ENCODE measurements around the gene FADS3.

The FADS3 gene, protein sequence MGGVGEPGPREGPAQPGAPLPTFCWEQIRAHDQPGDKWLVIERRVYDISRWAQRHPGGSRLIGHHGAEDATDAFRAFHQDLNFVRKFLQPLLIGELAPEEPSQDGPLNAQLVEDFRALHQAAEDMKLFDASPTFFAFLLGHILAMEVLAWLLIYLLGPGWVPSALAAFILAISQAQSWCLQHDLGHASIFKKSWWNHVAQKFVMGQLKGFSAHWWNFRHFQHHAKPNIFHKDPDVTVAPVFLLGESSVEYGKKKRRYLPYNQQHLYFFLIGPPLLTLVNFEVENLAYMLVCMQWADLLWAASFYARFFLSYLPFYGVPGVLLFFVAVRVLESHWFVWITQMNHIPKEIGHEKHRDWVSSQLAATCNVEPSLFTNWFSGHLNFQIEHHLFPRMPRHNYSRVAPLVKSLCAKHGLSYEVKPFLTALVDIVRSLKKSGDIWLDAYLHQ

DNA sequence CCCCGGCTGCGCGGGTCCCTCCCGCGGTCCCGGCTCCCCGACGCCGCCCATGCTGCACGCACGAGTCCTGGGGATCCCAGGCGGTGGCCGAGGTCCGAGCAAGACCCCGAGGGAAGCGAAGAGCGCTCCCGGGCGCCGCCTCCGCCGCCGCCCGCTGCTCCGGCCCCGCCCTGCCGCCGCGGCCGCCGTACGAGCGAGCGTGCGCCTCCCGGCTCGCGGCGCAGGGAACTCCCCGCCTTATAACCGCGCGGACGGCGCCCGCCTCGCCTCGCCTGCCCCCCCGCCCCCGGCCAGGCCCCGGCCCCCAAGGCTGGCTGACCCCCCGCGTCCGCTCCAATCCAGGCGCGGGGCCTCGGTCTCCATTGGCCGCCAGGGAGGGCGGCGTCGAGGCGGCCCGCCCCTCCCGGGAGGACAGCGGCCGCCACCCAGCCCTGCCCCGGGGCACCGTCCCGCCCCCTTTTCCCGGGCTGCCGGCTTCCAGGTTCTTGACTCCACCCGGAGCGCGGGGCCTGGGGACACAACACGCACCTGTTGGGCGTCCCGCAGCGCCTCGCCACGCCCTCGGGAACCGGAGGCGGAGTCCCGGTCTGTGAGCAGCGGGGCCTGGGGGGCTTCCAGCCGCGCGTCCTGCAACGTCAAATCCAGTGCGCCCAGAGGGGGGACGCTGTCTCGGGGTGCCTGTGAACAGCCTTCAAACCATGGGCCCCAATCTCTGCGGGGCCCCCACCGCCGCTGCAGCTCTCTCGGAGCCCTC is at the start of gene FADS3:
TSS of gene FADS3 (minus strand) at position 215 of the 754 bp plus-strand sequence. CDS start at position 51, 164 bp downstream.
- peak within 1 kb of the TSS; percentile 79 for H3K27ac ChIP-seq
- TF ChIP-seq, protein P1, sequence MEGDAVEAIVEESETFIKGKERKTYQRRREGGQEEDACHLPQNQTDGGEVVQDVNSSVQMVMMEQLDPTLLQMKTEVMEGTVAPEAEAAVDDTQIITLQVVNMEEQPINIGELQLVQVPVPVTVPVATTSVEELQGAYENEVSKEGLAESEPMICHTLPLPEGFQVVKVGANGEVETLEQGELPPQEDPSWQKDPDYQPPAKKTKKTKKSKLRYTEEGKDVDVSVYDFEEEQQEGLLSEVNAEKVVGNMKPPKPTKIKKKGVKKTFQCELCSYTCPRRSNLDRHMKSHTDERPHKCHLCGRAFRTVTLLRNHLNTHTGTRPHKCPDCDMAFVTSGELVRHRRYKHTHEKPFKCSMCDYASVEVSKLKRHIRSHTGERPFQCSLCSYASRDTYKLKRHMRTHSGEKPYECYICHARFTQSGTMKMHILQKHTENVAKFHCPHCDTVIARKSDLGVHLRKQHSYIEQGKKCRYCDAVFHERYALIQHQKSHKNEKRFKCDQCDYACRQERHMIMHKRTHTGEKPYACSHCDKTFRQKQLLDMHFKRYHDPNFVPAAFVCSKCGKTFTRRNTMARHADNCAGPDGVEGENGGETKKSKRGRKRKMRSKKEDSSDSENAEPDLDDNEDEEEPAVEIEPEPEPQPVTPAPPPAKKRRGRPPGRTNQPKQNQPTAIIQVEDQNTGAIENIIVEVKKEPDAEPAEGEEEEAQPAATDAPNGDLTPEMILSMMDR (conservative IDR thresholded peaks at IDR 0.05) = no peak

DNA sequence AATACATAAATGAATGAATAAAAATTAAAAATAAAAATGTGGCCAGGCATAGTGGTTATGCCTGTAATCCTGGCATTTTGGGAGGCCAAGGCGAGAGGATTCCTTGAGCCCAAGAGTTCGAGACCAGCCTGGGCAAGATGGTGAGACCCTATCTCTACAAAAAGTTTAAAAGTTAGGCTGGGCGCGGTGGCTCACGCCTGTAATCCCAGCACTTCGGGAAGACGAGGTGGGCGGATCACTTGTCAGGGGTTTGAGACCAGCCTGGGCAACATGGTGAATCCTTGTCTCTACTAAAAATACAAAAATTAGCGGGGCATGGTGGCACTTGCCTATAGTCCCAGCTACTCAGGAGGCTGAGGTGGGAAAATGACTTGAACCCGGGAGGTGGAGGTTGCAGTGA is 49.1 kb upstream of the FADS3 start:
- H3K27ac ChIP-seq = no peak overlapping the region
- TF ChIP-seq, protein P1 (conservative IDR thresholded peaks at IDR 0.05) = no peak

DNA sequence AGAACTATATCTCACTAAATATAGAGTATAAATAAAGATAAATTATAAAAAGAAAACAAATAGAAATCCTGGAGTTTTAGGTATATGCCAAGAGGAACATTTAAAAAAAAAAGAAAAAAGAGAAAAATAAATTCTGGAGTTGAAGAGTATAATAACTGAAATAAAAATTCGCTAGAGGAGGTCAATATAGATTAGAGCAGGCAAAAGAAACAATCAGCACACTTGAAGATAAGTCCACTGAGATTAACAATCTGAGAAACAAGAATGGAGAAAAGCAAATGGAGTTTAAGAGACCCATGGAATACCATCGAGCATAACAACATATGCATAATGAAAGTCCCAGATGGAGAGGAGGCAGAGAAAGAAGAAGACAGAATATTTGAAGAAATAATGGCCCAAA is 44.5 kb upstream of the FADS3 start:
- no peak overlapping the region for H3K27ac ChIP-seq
- TF ChIP-seq, protein P1 (conservative IDR thresholded peaks at IDR 0.05) = no peak

DNA sequence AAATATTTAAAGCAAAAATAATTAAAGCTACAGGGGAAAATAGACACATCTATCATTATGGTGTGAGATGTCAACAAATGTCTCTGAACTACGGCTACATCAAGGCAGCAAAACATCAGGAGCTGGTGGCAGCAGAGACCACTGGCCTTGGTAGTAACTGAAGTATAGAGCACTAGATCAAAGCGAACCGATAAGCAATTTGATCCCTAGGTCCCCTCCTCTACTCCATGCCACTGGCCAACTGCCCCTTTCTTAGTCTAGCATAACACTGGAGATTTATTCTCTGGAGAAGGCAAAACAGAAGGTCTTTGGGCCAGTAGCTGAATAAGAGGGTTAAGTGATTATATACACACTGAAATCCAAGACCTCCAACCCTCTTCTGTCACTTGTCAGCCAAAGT is 39.6 kb upstream of the FADS3 start:
- no peak overlapping the region for H3K27ac ChIP-seq
- TF ChIP-seq, protein P1 (conservative IDR thresholded peaks at IDR 0.05) = no peak

DNA sequence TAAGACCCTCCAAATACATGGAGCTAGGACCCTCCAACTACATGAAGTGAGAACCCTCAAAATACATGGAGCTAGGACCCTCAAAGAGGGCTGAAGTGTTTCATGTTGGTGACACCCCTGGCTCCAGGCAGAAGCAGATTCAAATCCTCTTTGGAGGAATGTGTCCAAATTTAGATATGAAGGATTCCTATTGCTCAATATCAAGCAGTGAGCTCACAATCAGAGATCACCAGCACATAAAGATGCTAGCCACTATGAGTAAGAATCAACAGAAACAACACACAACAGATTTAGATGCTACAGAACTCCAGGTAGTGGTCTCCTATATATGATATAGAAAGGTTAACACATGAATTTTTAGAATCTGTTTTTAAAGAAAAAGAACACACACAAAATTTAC is 37.3 kb upstream of the FADS3 start:
- TF ChIP-seq, protein P1 (conservative IDR thresholded peaks at IDR 0.05) = no peak
- no peak overlapping the region for H3K27ac ChIP-seq

DNA sequence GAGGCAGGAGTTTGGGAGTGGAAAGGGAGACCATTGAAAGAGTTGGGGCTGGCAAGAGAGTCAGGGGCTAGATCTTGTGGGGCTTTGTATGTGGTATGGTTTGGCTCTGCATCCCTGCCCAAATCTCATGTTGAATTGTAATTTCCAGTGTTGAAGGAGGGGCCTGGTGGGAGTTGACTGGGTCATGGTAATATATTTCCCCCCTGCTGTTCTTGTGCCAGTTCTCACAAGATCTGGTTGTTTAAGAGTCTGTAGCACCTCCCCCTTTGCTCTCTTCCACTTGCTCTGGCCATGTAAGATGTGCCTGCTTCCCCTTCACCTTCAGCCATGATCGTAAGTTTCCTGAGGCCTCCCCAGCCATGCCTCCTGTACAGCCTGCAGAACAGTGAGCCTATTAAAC is 36.2 kb upstream of the FADS3 start:
- H3K27ac ChIP-seq = no peak overlapping the region
- TF ChIP-seq, protein P1 (conservative IDR thresholded peaks at IDR 0.05) = no peak

DNA sequence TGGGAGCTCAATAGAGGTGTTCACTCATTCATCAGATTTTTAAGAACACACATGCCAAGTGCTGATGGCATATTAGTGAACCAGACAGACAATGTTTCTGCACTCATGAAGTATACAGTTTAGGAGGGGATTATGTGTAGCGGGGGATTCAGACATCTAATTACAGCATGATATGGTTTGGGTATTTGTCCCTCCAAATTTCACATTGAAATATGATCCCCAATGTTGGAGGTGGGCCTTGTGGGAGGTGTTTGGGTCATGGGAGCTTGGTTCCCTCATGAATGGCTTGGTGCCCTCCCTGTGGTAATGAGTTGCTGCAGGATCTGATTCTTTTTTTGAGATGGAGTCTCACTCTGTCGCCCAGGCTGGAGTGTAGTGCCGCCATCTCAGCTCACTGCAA is 34.9 kb upstream of the FADS3 start:
- TF ChIP-seq, protein P1 (conservative IDR thresholded peaks at IDR 0.05) = no peak
- no peak overlapping the region for H3K27ac ChIP-seq
